B cell (primary cell): ENCODE data around the gene CYS1. TPM values are rescaled to one million over a fixed set of nuclear protein-coding genes. Genes with fewer than 3 reads are reported as not detected.

ENCODE experiments used
- ATAC-seq: fragments of 200-7000 bp; cut with Tn5 transposase; one replicate; pipeline ENCODE4 v1.10.0; 2021; ENCODE audit warnings: low read depth, mild to moderate bottlenecking, moderate number of reproducible peaks, moderate library complexity
- CTCF ChIA-PET: fragments of 350-600 bp; sonication (Branson Sonifier 250); formaldehyde crosslinking; loops from one replicate; lab custom pipeline; 2021; ENCODE audit warnings: antibody characterized with exemption, inconsistent platforms; lab: Charles Lee
- POLR2A ChIA-PET: fragments of 350-600 bp; sonication (Branson Sonifier 250); formaldehyde crosslinking; loops from one replicate; lab custom pipeline; 2021; ENCODE audit warnings: antibody characterized with exemption; lab: Charles Lee
- DNase-seq: peaks from one replicate; pipeline ENCODE4 v3.0.0; 2013
- H2AFZ ChIP-seq: 2 replicates; pipeline ENCODE4 v1.6.1; 2012; ENCODE audit warnings: mild to moderate bottlenecking, low read depth, low read length; ENCODE audit not compliant: insufficient read depth, poor library complexity, severe bottlenecking
- H3K27ac ChIP-seq, 2 donors: 1 replicate in 1 of 2; 2 replicates in 1 of 2; pipeline ENCODE4 v1.5.1; 2012 to 2013; ENCODE audit warnings: low read length in 2 of 2, mild to moderate bottlenecking in 2 of 2, moderate library complexity in 1 of 2
- H3K27me3 ChIP-seq, 4 experiments: fragments of 200-600 bp in 1 of 4; sonication (generic) in 1 of 4; replicated peaks in 1 of 4; 1 replicate in 2 of 4; 2 replicates in 2 of 4; pipeline versions ENCODE4 v1.6.1 to v1.7.0; 2013 to 2016; ENCODE audit warnings: low read length in 3 of 4, mild to moderate bottlenecking in 2 of 4, mixed read lengths in 1 of 4, moderate library complexity in 1 of 4; ENCODE audit not compliant: insufficient read depth in 4 of 4, control insufficient read depth in 3 of 4; ENCODE audit errors: control extremely low read depth in 1 of 4
- H3K36me3 ChIP-seq, 2 experiments: replicated peaks in 1 of 2; 1 replicate in 1 of 2; 2 replicates in 1 of 2; pipeline versions ENCODE4 v1.6.1 to v1.7.1; 2013; ENCODE audit warnings: low read length in 1 of 2; ENCODE audit not compliant: insufficient read depth in 2 of 2, control insufficient read depth in 1 of 2; ENCODE audit errors: control extremely low read depth in 1 of 2, extremely low read depth in 1 of 2
- H3K4me1 ChIP-seq, 2 donors: fragments of 200-600 bp in 1 of 2; sonication (generic) in 1 of 2; 1 replicate in 1 of 2; 2 replicates in 1 of 2; pipeline versions ENCODE4 v1.5.1 to v1.6.1; 2013 to 2017; ENCODE audit warnings: low read length in 2 of 2; ENCODE audit not compliant: control insufficient read depth in 2 of 2, insufficient read depth in 2 of 2
- H3K4me2 ChIP-seq: replicated peaks from 2 replicates; pipeline ENCODE3; 2012; ENCODE audit warnings: mild to moderate bottlenecking, low read depth, low read length; ENCODE audit not compliant: poor library complexity, severe bottlenecking
- H3K4me3 ChIP-seq, 5 experiments: fragments of 200-600 bp in 1 of 5; sonication (generic) in 1 of 5; 1 replicate in 3 of 5; 2 replicates in 2 of 5; pipeline versions ENCODE4 v1.5.1 to v1.7.0; 2011 to 2016; ENCODE audit warnings: low read length in 4 of 5, mild to moderate bottlenecking in 4 of 5, low read depth in 2 of 5, control low read depth in 1 of 5, moderate library complexity in 1 of 5; ENCODE audit not compliant: insufficient read depth in 1 of 5; ENCODE audit errors: control extremely low read depth in 1 of 5, extremely low read depth in 1 of 5
- H3K79me2 ChIP-seq: fragments of 200-600 bp; sonication (generic); one replicate; pipeline ENCODE4 v1.6.0; 2016; ENCODE audit warnings: low read length; ENCODE audit not compliant: control insufficient read depth, insufficient read depth
- H3K9ac ChIP-seq: fragments of 200-600 bp; sonication (generic); 2 replicates; pipeline ENCODE4 v1.6.1; 2017; ENCODE audit warnings: mild to moderate bottlenecking, low read length, moderate library complexity
- H3K9me3 ChIP-seq, 3 donors: one replicate each; pipeline versions ENCODE4 v1.6.1 to v1.7.1; 2013; ENCODE audit warnings: low read length in 2 of 3; ENCODE audit not compliant: control insufficient read depth in 2 of 3, insufficient read depth in 1 of 3; ENCODE audit errors: control extremely low read depth in 1 of 3
- H4K20me1 ChIP-seq: 2 replicates; pipeline ENCODE4 v1.6.0; 2012; ENCODE audit warnings: mild to moderate bottlenecking, low read length; ENCODE audit not compliant: insufficient read depth, control insufficient read depth, poor library complexity, severe bottlenecking
- H3K27ac Mint-ChIP-seq: one replicate; pipeline ENCODE4 v1.8.0; 2021; ENCODE audit warnings: mixed read lengths
- H3K27me3 Mint-ChIP-seq: one replicate; pipeline ENCODE4 v1.8.0; 2021; ENCODE audit warnings: mixed read lengths
- H3K4me1 Mint-ChIP-seq: one replicate; pipeline ENCODE4 v1.8.0; 2021; ENCODE audit warnings: mixed read lengths
- H3K4me3 Mint-ChIP-seq: one replicate; pipeline ENCODE4 v1.8.0; 2021; ENCODE audit warnings: mixed read lengths
- H3K9me3 Mint-ChIP-seq: one replicate; pipeline ENCODE4 v1.8.0; 2022; ENCODE audit warnings: mixed read lengths; ENCODE audit not compliant: insufficient read depth
- EZH2 ChIP-seq: IDR thresholded peaks from 2 replicates; pipeline ENCODE4 v1.6.1; 2012; ENCODE audit warnings: borderline replicate concordance, low read depth, mild to moderate bottlenecking, moderate library complexity, low read length; ENCODE audit not compliant: insufficient read depth, poor library complexity, severe bottlenecking
- WGBS: methylation state at CpG from one replicate; pipeline ENCODE4 v1.1.5; 2013; ENCODE audit warnings: missing lambda C conversion rate; ENCODE audit not compliant: insufficient coverage; 5-methylcytosine and 5-hydroxymethylcytosine counted together
- intact Hi-C: fragments of 100-400 bp; cut with micrococcal nuclease; formaldehyde crosslinking; loops from one replicate; pipeline ENCODE4 v1.10.0; 2022
- polyA plus RNA-seq: library from polyadenylated mRNA; depleted of rRNA; stranded (reverse); fragments of >200 nt; gene quantifications from 2 replicates; pipeline ENCODE4 v1.2.3, GENCODE V29; 2012
- total RNA-seq, 2 donors: library from RNA; stranded (reverse); fragments of 120-200 nt in 1 of 2; gene quantifications; 1 replicate in 1 of 2; 2 replicates in 1 of 2; pipeline versions ENCODE4 v1.2.3 to v1.2.4, GENCODE V29; 2013 to 2022
- TF ChIP-seq, protein P1 (sequence below): fragments of 200-600 bp; IDR thresholded peaks from one replicate; pipeline ENCODE4 v1.8.0; 2022; ENCODE audit warnings: antibody characterized with exemption, mild to moderate bottlenecking

Gene CYS1
- total and polyA plus RNA-seq, 2 donors (not counting 1 experiment from before 2014, with no cell fraction given), result not detected

DNA sequence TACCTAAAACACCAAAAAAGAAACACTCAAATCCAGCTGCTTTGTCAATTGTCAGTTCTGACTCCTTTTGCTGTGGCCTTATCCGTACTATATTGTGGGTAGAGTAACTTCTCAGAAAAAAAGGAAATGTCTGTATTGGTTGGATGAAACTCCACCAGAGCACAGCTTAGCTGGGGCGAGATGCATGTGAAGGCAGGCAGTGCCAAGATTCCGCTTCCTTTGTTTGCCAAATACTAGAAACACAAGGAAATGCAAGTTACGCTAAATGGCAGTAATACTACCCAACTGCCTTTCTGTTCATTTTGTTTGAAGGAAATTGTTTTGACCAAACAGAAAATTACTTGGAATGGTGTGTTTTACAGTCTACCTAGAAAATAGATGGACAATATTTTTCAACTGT lies 26.9 kb downstream of the CYS1 start:
- Histone ChIP-seq H3K27ac (no peak overlapping the region), H3K4me3 (no peak overlapping the region), H4K20me1 (peaks cover 36% of the 10 kb centered on the region), H3K27me3 (peaks cover 0 to 10% (median 0%) of the 10 kb centered on the region in 4 experiments), H3K79me2 (peaks cover 11% of the 10 kb centered on the region), H3K9ac (no peak overlapping the region), H3K4me2 (no peak overlapping the region), H3K4me1 (peaks cover 0 to 7% of the 10 kb centered on the region in 2 donors), H3K36me3 (peaks cover 7 to 58% of the 10 kb centered on the region in 2 experiments), H3K9me3 (no peaks in the 10 kb centered on the region), H2AFZ (no peak overlapping the region)
- TF ChIP-seq, protein P1, sequence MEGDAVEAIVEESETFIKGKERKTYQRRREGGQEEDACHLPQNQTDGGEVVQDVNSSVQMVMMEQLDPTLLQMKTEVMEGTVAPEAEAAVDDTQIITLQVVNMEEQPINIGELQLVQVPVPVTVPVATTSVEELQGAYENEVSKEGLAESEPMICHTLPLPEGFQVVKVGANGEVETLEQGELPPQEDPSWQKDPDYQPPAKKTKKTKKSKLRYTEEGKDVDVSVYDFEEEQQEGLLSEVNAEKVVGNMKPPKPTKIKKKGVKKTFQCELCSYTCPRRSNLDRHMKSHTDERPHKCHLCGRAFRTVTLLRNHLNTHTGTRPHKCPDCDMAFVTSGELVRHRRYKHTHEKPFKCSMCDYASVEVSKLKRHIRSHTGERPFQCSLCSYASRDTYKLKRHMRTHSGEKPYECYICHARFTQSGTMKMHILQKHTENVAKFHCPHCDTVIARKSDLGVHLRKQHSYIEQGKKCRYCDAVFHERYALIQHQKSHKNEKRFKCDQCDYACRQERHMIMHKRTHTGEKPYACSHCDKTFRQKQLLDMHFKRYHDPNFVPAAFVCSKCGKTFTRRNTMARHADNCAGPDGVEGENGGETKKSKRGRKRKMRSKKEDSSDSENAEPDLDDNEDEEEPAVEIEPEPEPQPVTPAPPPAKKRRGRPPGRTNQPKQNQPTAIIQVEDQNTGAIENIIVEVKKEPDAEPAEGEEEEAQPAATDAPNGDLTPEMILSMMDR, result no peak
- TF ChIP-seq EZH2, result no peak
- WGBS, result 94% methylated on average over 3 of the region's 4 CpGs
- no peak for DNase-seq
- no peak for ATAC-seq
- ChIA-PET POLR2A (no interaction called here), CTCF (interaction anchor here (1.2 to 12.6 kb wide), 3 partner anchors 19 to 239 kb away, joined by 7 to 319 read pairs (median 9); no protein-coding TSS in a partner anchor)
- intact Hi-C loops, result no loop called here
- H3K9me3 Mint-ChIP-seq, result no peaks in the 10 kb centered on the region
- H3K27ac Mint-ChIP-seq, result no peak overlapping the region
- H3K4me3 Mint-ChIP-seq, result no peak overlapping the region
- peaks cover 3% of the 10 kb centered on the region for H3K4me1 Mint-ChIP-seq
- peaks cover 3% of the 10 kb centered on the region for H3K27me3 Mint-ChIP-seq

DNA sequence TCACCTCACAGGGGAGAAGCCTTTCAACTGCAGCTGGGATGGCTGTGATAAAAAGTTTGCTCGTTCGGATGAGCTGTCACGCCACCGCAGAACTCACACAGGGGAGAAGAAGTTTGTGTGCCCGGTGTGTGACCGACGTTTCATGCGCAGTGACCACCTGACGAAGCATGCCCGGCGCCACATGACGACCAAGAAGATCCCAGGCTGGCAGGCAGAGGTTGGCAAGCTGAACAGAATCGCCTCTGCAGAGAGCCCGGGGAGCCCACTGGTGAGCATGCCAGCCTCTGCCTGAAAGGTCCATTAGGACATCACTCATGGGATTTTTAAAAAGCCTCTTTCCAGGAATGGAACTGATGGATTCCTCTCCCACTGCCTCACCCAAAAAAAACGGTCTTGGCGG lies 28.0 kb downstream of the CYS1 start:
- no peak overlapping the region for H3K9ac ChIP-seq
- H3K4me3 ChIP-seq, result no peak overlapping the region
- intact Hi-C loops, result no loop called here
- no peaks in the 10 kb centered on the region for H3K9me3 ChIP-seq
- H4K20me1 ChIP-seq, result peaks cover 36% of the 10 kb centered on the region
- ATAC-seq (no peak), DNase-seq (no peak)
- H2AFZ ChIP-seq, result no peak overlapping the region
- peaks cover 7 to 69% of the 10 kb centered on the region in 2 experiments for H3K36me3 ChIP-seq
- POLR2A ChIA-PET, result no interaction called here
- no peak overlapping the region for H3K4me2 ChIP-seq
- peaks cover 0 to 2% of the 10 kb centered on the region in 2 donors for H3K4me1 ChIP-seq
- WGBS, result 97% methylated on average over 14 of the region's 16 CpGs
- peaks cover 11% of the 10 kb centered on the region for H3K79me2 ChIP-seq
- H3K27ac Mint-ChIP-seq, result no peak overlapping the region
- H3K27ac ChIP-seq, result no peak overlapping the region
- peaks cover 3% of the 10 kb centered on the region for H3K4me1 Mint-ChIP-seq
- TF ChIP-seq, protein P1, result no peak
- TF ChIP-seq EZH2, result no peak
- H3K9me3 Mint-ChIP-seq, result no peaks in the 10 kb centered on the region
- peaks cover 0 to 6% (median 0%) of the 10 kb centered on the region in 4 experiments for H3K27me3 ChIP-seq
- peaks cover 3% of the 10 kb centered on the region for H3K27me3 Mint-ChIP-seq
- no peak overlapping the region for H3K4me3 Mint-ChIP-seq
- CTCF ChIA-PET, result interaction anchor here (0.6 to 12.6 kb wide), 6 partner anchors 20 to 382 kb away, joined by 3 to 319 read pairs (median 6); no protein-coding TSS in a partner anchor
